Panc1 (cell line): ENCODE measurements around the gene PXDN. TPM values are rescaled to one million over a fixed set of nuclear protein-coding genes. Genes with fewer than 3 reads are reported as not detected.

Experiments used
- ATAC-seq: fragments of 200-7000 bp; cut with Tn5 transposase; 2 replicates; pipeline ENCODE4 v1.9.1; 2020; ENCODE audit warnings: mild to moderate bottlenecking, moderate library complexity
- BruUV-seq: library from RNA; stranded (reverse); fragments of 400-500 nt; replicated peaks from 2 replicates; lab custom pipeline; 2021; lab: Mats Ljungman, UMichigan
- CTCF ChIA-PET: fragments of 300-600 bp; sonication (Branson Sonifier 250); formaldehyde crosslinking; loops from one replicate; lab custom pipeline; 2022; ENCODE audit warnings: antibody characterized with exemption; lab: Charles Lee
- POLR2A ChIA-PET: fragments of 300-600 bp; sonication (Branson Sonifier 250); formaldehyde crosslinking; loops from one replicate; lab custom pipeline; 2022; ENCODE audit warnings: antibody characterized with exemption; lab: Charles Lee
- DNase-seq: peaks from one replicate; pipeline ENCODE4 v3.0.0-alpha.2; 2010; ENCODE audit warnings: low read depth, low spot score
- H3K27ac ChIP-seq: 2 replicates; pipeline ENCODE4 v1.5.1; 2011; ENCODE audit warnings: mild to moderate bottlenecking, low read length, inconsistent platforms
- H3K27me3 ChIP-seq: fragments of 200-500 bp; sonication (Bioruptor generic); 2 replicates; pipeline ENCODE4 v1.6.0; 2014; ENCODE audit warnings: low read length, inconsistent platforms; ENCODE audit not compliant: control insufficient read depth, insufficient read depth
- H3K36me3 ChIP-seq: fragments of 200-500 bp; sonication (Bioruptor generic); 2 replicates; pipeline ENCODE4 v1.5.1; 2014; ENCODE audit warnings: inconsistent platforms, mild to moderate bottlenecking, low read length, moderate library complexity; ENCODE audit not compliant: control insufficient read depth, insufficient read depth
- H3K4me1 ChIP-seq: 2 replicates; pipeline ENCODE4 v1.5.1; 2011; ENCODE audit warnings: inconsistent platforms, mild to moderate bottlenecking, low read length, moderate library complexity; ENCODE audit not compliant: control insufficient read depth, insufficient read depth
- H3K4me3 ChIP-seq, 2 experiments: 2 replicates each; pipeline ENCODE4 v1.5.1; 2011 to 2012; ENCODE audit warnings: low read depth in 2 of 2, low read length in 2 of 2, mild to moderate bottlenecking in 2 of 2, inconsistent platforms in 1 of 2, moderate library complexity in 1 of 2
- H3K9me3 ChIP-seq: fragments of 200-500 bp; sonication (Bioruptor generic); 2 replicates; pipeline ENCODE4 v1.5.1; 2014; ENCODE audit warnings: low read depth, mild to moderate bottlenecking, inconsistent platforms, low read length, moderate library complexity; ENCODE audit not compliant: control insufficient read depth, insufficient read depth
- POLR2AphosphoS5 ChIP-seq: IDR thresholded peaks from 2 replicates; pipeline ENCODE4 v1.6.1; 2012; ENCODE audit warnings: mild to moderate bottlenecking, low read depth, low read length, moderate library complexity
- SIN3A ChIP-seq: IDR thresholded peaks from 2 replicates; pipeline ENCODE4 v1.6.1; 2012; ENCODE audit warnings: low read depth, mild to moderate bottlenecking, low read length, moderate library complexity, borderline replicate concordance; ENCODE audit not compliant: insufficient read depth
- TCF7L2 ChIP-seq: IDR thresholded peaks from 2 replicates; pipeline ENCODE4 v1.6.1; 2011; ENCODE audit warnings: mild to moderate bottlenecking, low read depth, low read length, inconsistent platforms
- in situ Hi-C: cut with HindIII; loops from 2 replicates; pipeline ENCODE4 v1.10.0; 2016; ENCODE audit warnings: low sequenced_read_pairs, low pct_unique_long_range_greater_than_20kb
- intact Hi-C: fragments of 100-400 bp; cut with micrococcal nuclease; formaldehyde crosslinking; loops from one replicate; pipeline ENCODE4 v1.10.0; 2022; ENCODE audit not compliant: unreplicated experiment
- total RNA-seq: library from RNA; stranded (reverse); gene quantifications from one replicate; pipeline ENCODE4 v1.2.1, GENCODE V29; 2021; ENCODE audit not compliant: unreplicated experiment
- TF ChIP-seq, protein P1 (sequence below): fragments of 450-650 bp; IDR thresholded peaks from 2 replicates; pipeline ENCODE4 v1.5.1; 2017; ENCODE audit warnings: mild to moderate bottlenecking
- TF ChIP-seq, protein P2 (sequence below), 2 experiments: IDR thresholded peaks; 2 replicates each; pipeline ENCODE4 v1.6.1; 2011 to 2012; ENCODE audit warnings: low read depth in 2 of 2, control low read depth in 1 of 2, low read length in 1 of 2, mild to moderate bottlenecking in 1 of 2, moderate library complexity in 1 of 2; ENCODE audit not compliant: insufficient read depth in 1 of 2

PXDN gene
- total RNA-seq, 1 experiment from 2014 or later: 2.5 TPM

DNA sequence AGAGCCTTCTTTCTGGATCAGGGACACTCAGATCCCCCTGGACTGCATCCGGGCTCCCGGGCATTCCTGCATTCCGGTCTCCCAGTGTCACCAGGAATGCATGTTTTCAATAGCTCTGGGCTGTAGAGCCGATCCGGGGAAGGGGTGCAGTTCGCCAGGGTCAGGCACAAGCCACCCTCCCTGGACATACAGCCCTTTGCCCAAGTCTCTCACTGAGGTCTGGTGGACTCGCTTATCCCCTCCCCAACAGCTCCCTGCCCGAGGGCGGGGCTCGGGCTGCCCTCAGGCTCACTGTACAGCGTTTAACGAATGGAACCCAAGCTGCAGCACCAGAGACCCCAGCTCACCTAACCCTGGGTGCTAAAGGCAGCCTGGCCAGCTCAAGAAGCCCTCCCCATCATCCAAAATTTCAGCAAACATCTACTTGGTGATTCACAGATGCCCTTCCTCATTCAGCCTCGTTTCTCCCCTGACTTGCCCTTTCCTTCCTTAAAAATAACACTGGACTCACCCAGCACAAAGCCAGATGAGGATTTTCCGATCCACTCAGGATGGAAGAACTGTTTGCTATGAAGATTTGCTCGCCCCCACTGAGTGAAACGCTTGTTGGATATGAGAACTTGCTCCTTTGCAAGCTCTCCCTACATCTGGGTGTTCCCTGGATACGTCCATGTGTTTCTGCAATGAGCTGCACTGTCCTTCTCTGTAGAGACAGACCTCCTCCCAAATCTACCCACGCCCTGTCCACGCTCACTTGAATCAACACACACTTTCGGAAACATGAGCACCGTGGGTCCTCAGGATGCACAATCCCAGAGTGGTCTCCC, 58.1 kb downstream of the PXDN start:
- DNase-seq: no peak
- peak; percentile 84 for ATAC-seq
- H3K36me3 ChIP-seq: no peaks in the 10 kb centered on the region
- peaks cover 37% of the 10 kb centered on the region for H3K4me1 ChIP-seq
- no peak overlapping the region for H3K4me3 ChIP-seq
- intact Hi-C loops (no loop called here), in situ Hi-C loops (no loop called here)
- ChIA-PET POLR2A (interaction anchor here (0.6 kb wide), 1 partner anchor 1833 kb away, joined by 5 read pairs; no protein-coding TSS in a partner anchor), CTCF (no interaction called here)
- peak overlapping the region; percentile 88 for H3K27ac ChIP-seq
- BruUV-seq: no TSS peak
- no peaks in the 10 kb centered on the region for H3K9me3 ChIP-seq
- TF ChIP-seq, protein P1, sequence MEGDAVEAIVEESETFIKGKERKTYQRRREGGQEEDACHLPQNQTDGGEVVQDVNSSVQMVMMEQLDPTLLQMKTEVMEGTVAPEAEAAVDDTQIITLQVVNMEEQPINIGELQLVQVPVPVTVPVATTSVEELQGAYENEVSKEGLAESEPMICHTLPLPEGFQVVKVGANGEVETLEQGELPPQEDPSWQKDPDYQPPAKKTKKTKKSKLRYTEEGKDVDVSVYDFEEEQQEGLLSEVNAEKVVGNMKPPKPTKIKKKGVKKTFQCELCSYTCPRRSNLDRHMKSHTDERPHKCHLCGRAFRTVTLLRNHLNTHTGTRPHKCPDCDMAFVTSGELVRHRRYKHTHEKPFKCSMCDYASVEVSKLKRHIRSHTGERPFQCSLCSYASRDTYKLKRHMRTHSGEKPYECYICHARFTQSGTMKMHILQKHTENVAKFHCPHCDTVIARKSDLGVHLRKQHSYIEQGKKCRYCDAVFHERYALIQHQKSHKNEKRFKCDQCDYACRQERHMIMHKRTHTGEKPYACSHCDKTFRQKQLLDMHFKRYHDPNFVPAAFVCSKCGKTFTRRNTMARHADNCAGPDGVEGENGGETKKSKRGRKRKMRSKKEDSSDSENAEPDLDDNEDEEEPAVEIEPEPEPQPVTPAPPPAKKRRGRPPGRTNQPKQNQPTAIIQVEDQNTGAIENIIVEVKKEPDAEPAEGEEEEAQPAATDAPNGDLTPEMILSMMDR: no peak
- TF ChIP-seq, protein P2, sequence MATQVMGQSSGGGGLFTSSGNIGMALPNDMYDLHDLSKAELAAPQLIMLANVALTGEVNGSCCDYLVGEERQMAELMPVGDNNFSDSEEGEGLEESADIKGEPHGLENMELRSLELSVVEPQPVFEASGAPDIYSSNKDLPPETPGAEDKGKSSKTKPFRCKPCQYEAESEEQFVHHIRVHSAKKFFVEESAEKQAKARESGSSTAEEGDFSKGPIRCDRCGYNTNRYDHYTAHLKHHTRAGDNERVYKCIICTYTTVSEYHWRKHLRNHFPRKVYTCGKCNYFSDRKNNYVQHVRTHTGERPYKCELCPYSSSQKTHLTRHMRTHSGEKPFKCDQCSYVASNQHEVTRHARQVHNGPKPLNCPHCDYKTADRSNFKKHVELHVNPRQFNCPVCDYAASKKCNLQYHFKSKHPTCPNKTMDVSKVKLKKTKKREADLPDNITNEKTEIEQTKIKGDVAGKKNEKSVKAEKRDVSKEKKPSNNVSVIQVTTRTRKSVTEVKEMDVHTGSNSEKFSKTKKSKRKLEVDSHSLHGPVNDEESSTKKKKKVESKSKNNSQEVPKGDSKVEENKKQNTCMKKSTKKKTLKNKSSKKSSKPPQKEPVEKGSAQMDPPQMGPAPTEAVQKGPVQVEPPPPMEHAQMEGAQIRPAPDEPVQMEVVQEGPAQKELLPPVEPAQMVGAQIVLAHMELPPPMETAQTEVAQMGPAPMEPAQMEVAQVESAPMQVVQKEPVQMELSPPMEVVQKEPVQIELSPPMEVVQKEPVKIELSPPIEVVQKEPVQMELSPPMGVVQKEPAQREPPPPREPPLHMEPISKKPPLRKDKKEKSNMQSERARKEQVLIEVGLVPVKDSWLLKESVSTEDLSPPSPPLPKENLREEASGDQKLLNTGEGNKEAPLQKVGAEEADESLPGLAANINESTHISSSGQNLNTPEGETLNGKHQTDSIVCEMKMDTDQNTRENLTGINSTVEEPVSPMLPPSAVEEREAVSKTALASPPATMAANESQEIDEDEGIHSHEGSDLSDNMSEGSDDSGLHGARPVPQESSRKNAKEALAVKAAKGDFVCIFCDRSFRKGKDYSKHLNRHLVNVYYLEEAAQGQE (IDR thresholded peaks at IDR 0.05; ENCODE audit: insufficient read depth in 1 of 2, low read depth in 2 of 2, low read length in 1 of 2): no peak
- TF ChIP-seq POLR2AphosphoS5: no peak
- H3K27me3 ChIP-seq: no peaks in the 10 kb centered on the region

- intact Hi-C loops: no loop called here
- H3K27ac ChIP-seq: peak overlapping the region; percentile 88
- H3K36me3 ChIP-seq: no peaks in the 10 kb centered on the region
- H3K9me3 ChIP-seq: no peaks in the 10 kb centered on the region
- CTCF ChIA-PET: no interaction called here
- no TSS peak for BruUV-seq
- H3K4me3 ChIP-seq: no peak overlapping the region
- POLR2A ChIA-PET: interaction anchor here (0.6 kb wide), 1 partner anchor 1834 kb away, joined by 5 read pairs; no protein-coding TSS in a partner anchor
- DNase-seq (no peak), ATAC-seq (peak; percentile 8; the same call in 1 of the 2 replicates)
- H3K27me3 ChIP-seq: no peaks in the 10 kb centered on the region
- in situ Hi-C loops: no loop called here
- H3K4me1 ChIP-seq: peaks cover 34% of the 10 kb centered on the region
- no peak for TF ChIP-seq POLR2AphosphoS5
- TF ChIP-seq, protein P1: no peak
- no peak for TF ChIP-seq TCF7L2
- TF ChIP-seq, protein P2 (IDR thresholded peaks at IDR 0.05; ENCODE audit: insufficient read depth in 1 of 2, low read depth in 2 of 2, low read length in 1 of 2): no peak
- TF ChIP-seq SIN3A: no peak
Observed at GRCh38 chr2:1685078-1685956, 59.0 kb downstream of the PXDN start.
